Measurements from ENCODE around the gene CALML4. TPM values are rescaled to one million over a fixed set of nuclear protein-coding genes. Genes with fewer than 3 reads are reported as not detected.

CALML4 gene
- total and polyA plus RNA-seq, 4 donors = 10.4 to 21.7 (median 14.4) TPM

GRCh38 chr15:68208136-68208535 is 3.0 kb upstream of the CALML4 start:
- Histone ChIP-seq H3K36me3 (ENCODE audit: control insufficient read depth in 4 of 4, insufficient read depth in 4 of 4, low read length in 4 of 4) (peaks cover 0 to 5% (median 2%) of the 10 kb centered on the region in 4 donors), H3K27ac (ENCODE audit: low read depth in 1 of 2, low read length in 1 of 2) (peak overlapping the region in 1 of 2 donors; percentile 23), H3K4me3 (no peak overlapping the region), H3K4me1 (ENCODE audit: control insufficient read depth in 5 of 5, insufficient read depth in 5 of 5, low read length in 5 of 5) (peaks cover 0 to 32% (median 12%) of the 10 kb centered on the region in 5 donors), H3K9me3 (ENCODE audit: control insufficient read depth in 4 of 4, insufficient read depth in 3 of 4, low read length in 3 of 4) (no peaks in the 10 kb centered on the region), H3K27me3 (ENCODE audit: control insufficient read depth in 3 of 3, insufficient read depth in 3 of 3, low read length in 2 of 3) (no peaks in the 10 kb centered on the region), H3K9ac (ENCODE audit: insufficient read depth in 1 of 2, low read length in 2 of 2) (no peak overlapping the region)
- no peak for DNase-seq
- whole genome bisulfite sequencing, 2 donors = 55 to 78% methylated on average over 16 of the region's 16 CpGs
- TF ChIP-seq CTCF (IDR thresholded peaks at IDR 0.05; ENCODE audit: control extremely low read depth, extremely low read depth) = no peak
- no peak for ATAC-seq (ENCODE audit: insufficient read depth, low FRiP score)

- no peak for TF ChIP-seq CTCF (IDR thresholded peaks at IDR 0.05; ENCODE audit: control extremely low read depth, extremely low read depth)
These were observed 2.2 kb upstream of the CALML4 start for GRCh38 chr15:68207176-68207935.

GRCh38 chr15:68206711-68207151 is 1.6 kb upstream of the CALML4 start:
- no peak overlapping the region for H3K27ac ChIP-seq (ENCODE audit: low read depth in 1 of 2, low read length in 1 of 2)
- peaks cover 0 to 32% (median 12%) of the 10 kb centered on the region in 5 donors for H3K4me1 ChIP-seq (ENCODE audit: control insufficient read depth in 5 of 5, insufficient read depth in 5 of 5, low read length in 5 of 5)

More at GRCh38 chr15:68207176-68207935, 2.2 kb upstream of the CALML4 start:
- WGBS, 2 donors = 81 to 86% methylated on average over 12 of the region's 12 CpGs
- no peak for DNase-seq
- H3K4me1 ChIP-seq (ENCODE audit: control insufficient read depth in 5 of 5, insufficient read depth in 5 of 5, low read length in 5 of 5) = peaks cover 0 to 32% (median 12%) of the 10 kb centered on the region in 5 donors
- no peaks in the 10 kb centered on the region for H3K27me3 ChIP-seq (ENCODE audit: control insufficient read depth in 3 of 3, insufficient read depth in 3 of 3, low read length in 2 of 3)
- no peaks in the 10 kb centered on the region for H3K9me3 ChIP-seq (ENCODE audit: control insufficient read depth in 4 of 4, insufficient read depth in 3 of 4, low read length in 3 of 4)
- H3K36me3 ChIP-seq (ENCODE audit: control insufficient read depth in 4 of 4, insufficient read depth in 4 of 4, low read length in 4 of 4) = peaks cover 0 to 5% (median 2%) of the 10 kb centered on the region in 4 donors
- no peak for ATAC-seq (ENCODE audit: insufficient read depth, low FRiP score)
- H3K27ac ChIP-seq (ENCODE audit: low read depth in 1 of 2, low read length in 1 of 2) = no peak overlapping the region
- H3K9ac ChIP-seq (ENCODE audit: insufficient read depth in 1 of 2, low read length in 2 of 2) = no peak overlapping the region
- H3K4me3 ChIP-seq = no peak overlapping the region

More at GRCh38 chr15:68206711-68207151, 1.6 kb upstream of the CALML4 start:
- no peak overlapping the region for H3K4me3 ChIP-seq
- no peak for TF ChIP-seq CTCF (IDR thresholded peaks at IDR 0.05; ENCODE audit: control extremely low read depth, extremely low read depth)
- no peaks in the 10 kb centered on the region for H3K27me3 ChIP-seq (ENCODE audit: control insufficient read depth in 3 of 3, insufficient read depth in 3 of 3, low read length in 2 of 3)
- H3K9ac ChIP-seq (ENCODE audit: insufficient read depth in 1 of 2, low read length in 2 of 2) = no peak overlapping the region
- DNase-seq (no peak), ATAC-seq (ENCODE audit: insufficient read depth, low FRiP score) (no peak)
- no peaks in the 10 kb centered on the region for H3K9me3 ChIP-seq (ENCODE audit: control insufficient read depth in 4 of 4, insufficient read depth in 3 of 4, low read length in 3 of 4)
- WGBS, 2 donors = 81 to 90% methylated on average over 12 of the region's 12 CpGs
- peaks cover 0 to 5% (median 2%) of the 10 kb centered on the region in 4 donors for H3K36me3 ChIP-seq (ENCODE audit: control insufficient read depth in 4 of 4, insufficient read depth in 4 of 4, low read length in 4 of 4)

All from lung (tissue), 12 donors.